Caco-2 (cell line): ENCODE results near the gene ADARB1. TPM values are rescaled to one million over a fixed set of nuclear protein-coding genes. Genes with fewer than 3 reads are reported as not detected.

ENCODE experiments used
- BruUV-seq: library from RNA; stranded (reverse); fragments of 400-500 nt; replicated peaks from 2 replicates; lab custom pipeline; 2021; lab: Mats Ljungman, UMichigan
- CTCF ChIA-PET: fragments of 300-600 bp; sonication (Branson Sonifier 250); formaldehyde crosslinking; loops from one replicate; lab custom pipeline; 2022; ENCODE audit warnings: antibody characterized with exemption; lab: Charles Lee
- POLR2A ChIA-PET: fragments of 300-600 bp; sonication (Branson Sonifier 250); formaldehyde crosslinking; loops from one replicate; lab custom pipeline; 2022; ENCODE audit warnings: antibody characterized with exemption; lab: Charles Lee
- DNase-seq, 2 experiments: peaks; one replicate each; pipeline versions ENCODE4 v3.0.0 to v3.0.0-alpha.2; 2020 to 2022
- H3K27me3 ChIP-seq: replicated peaks from 2 replicates; pipeline ENCODE4 v1.6.0; 2011; ENCODE audit warnings: low read length; ENCODE audit not compliant: control insufficient read depth, insufficient read depth
- H3K36me3 ChIP-seq: 2 replicates; pipeline ENCODE4 v1.5.1; 2011; ENCODE audit warnings: low read length; ENCODE audit not compliant: control insufficient read depth, insufficient read depth
- H3K4me1 ChIP-seq: fragments of 250-450 bp; sonication (Bioruptor Pico); 2 replicates; pipeline ENCODE4 v1.5.1; 2020; ENCODE audit warnings: mild to moderate bottlenecking
- H3K4me3 ChIP-seq: 2 replicates; pipeline ENCODE4 v1.5.1; 2011; ENCODE audit warnings: low read depth, mild to moderate bottlenecking, control low read depth, low read length
- H3K9me3 ChIP-seq: fragments of 250-450 bp; sonication (Bioruptor Pico); 2 replicates; pipeline ENCODE4 v1.5.1; 2020; ENCODE audit warnings: mild to moderate bottlenecking, moderate library complexity
- H3K27ac Mint-ChIP-seq: one replicate; pipeline ENCODE4 v1.8.0; 2022; ENCODE audit warnings: mixed read lengths; ENCODE audit not compliant: unreplicated experiment
- H3K27me3 Mint-ChIP-seq: one replicate; pipeline ENCODE4 v1.8.0; 2022; ENCODE audit warnings: mixed read lengths; ENCODE audit not compliant: insufficient read depth, unreplicated experiment
- H3K36me3 Mint-ChIP-seq: one replicate; pipeline ENCODE4 v1.8.0; 2022; ENCODE audit warnings: mild to moderate bottlenecking, mixed read lengths; ENCODE audit not compliant: insufficient read depth, unreplicated experiment
- H3K4me1 Mint-ChIP-seq: one replicate; pipeline ENCODE4 v1.8.0; 2022; ENCODE audit warnings: low read depth, mixed read lengths; ENCODE audit not compliant: unreplicated experiment
- H3K4me3 Mint-ChIP-seq: one replicate; pipeline ENCODE4 v1.8.0; 2022; ENCODE audit warnings: mild to moderate bottlenecking, moderate library complexity, mixed read lengths; ENCODE audit not compliant: unreplicated experiment
- H3K9me3 Mint-ChIP-seq: one replicate; pipeline ENCODE4 v1.8.0; 2022; ENCODE audit warnings: mixed read lengths; ENCODE audit not compliant: unreplicated experiment
- CTCF ChIP-seq, 2 experiments: fragments of 200-600 bp in 1 of 2; IDR thresholded peaks; 1 replicate in 1 of 2; 2 replicates in 1 of 2; pipeline versions ENCODE4 v1.5.1 to v1.8.0; 2011 to 2022; ENCODE audit warnings: antibody characterized with exemption in 1 of 2, control low read depth in 1 of 2, inconsistent platforms in 1 of 2, low read depth in 1 of 2, low read length in 1 of 2, mild to moderate bottlenecking in 1 of 2, moderate library complexity in 1 of 2; ENCODE audit not compliant: insufficient read depth in 1 of 2, severe bottlenecking in 1 of 2, unreplicated experiment in 1 of 2
- intact Hi-C: fragments of 100-400 bp; cut with micrococcal nuclease; formaldehyde crosslinking; loops from one replicate; pipeline ENCODE4 v1.10.0; 2022; ENCODE audit not compliant: unreplicated experiment
- total RNA-seq: library from RNA; stranded (reverse); gene quantifications from 2 replicates; pipeline ENCODE4 v1.2.3, GENCODE V29; 2022

The ADARB1 gene
- total RNA-seq, 1 experiment from 2014 or later = 25.4 TPM

- Mint-ChIP-seq H3K4me1 (no peaks in the 10 kb centered on the region), H3K4me3 (no peak overlapping the region), H3K27me3 (no peaks in the 10 kb centered on the region), H3K9me3 (no peaks in the 10 kb centered on the region), H3K27ac (no peak overlapping the region), H3K36me3 (no peaks in the 10 kb centered on the region)
- Histone ChIP-seq H3K36me3 (no peaks in the 10 kb centered on the region), H3K4me3 (no peak overlapping the region), H3K27me3 (no peaks in the 10 kb centered on the region), H3K9me3 (no peaks in the 10 kb centered on the region), H3K4me1 (no peaks in the 10 kb centered on the region)
- no peak for TF ChIP-seq CTCF (IDR thresholded peaks at IDR 0.05; ENCODE audit: insufficient read depth in 1 of 2, low read depth in 1 of 2, low read length in 1 of 2, severe bottlenecking in 1 of 2, unreplicated experiment in 1 of 2)
- ChIA-PET POLR2A (no interaction called here), CTCF (no interaction called here)
- BruUV-seq = no TSS peak
- intact Hi-C loops = no loop called here
- no peak for DNase-seq
Observed at GRCh38 chr21:45056917-45057560, 17.3 kb upstream of the ADARB1 start.

DNA sequence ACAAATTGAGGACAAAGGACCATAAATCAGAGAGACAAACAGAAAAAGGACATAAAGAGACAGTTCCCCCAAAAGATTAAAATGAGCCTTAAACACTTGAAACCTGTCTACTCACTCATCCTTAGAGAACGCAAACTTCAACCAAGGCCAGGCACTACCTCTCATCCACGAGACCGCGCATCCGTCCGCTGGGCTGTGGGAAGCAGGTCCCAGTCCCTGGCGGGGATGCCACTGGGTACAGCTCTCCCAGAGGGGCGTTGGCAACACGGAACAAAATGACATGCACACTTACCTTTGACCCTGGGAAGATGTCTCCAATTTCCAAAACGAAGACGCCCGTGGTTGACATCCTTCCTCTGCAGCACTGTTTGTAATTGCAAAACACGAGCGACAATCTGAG, 16.5 kb upstream of the ADARB1 start:
- Histone ChIP-seq H3K4me1 (no peaks in the 10 kb centered on the region), H3K36me3 (no peaks in the 10 kb centered on the region), H3K4me3 (no peak overlapping the region), H3K27me3 (no peaks in the 10 kb centered on the region), H3K9me3 (no peaks in the 10 kb centered on the region)
- no TSS peak for BruUV-seq
- ChIA-PET POLR2A (no interaction called here), CTCF (no interaction called here)
- Mint-ChIP-seq H3K36me3 (no peaks in the 10 kb centered on the region), H3K4me1 (no peaks in the 10 kb centered on the region), H3K27me3 (no peaks in the 10 kb centered on the region), H3K4me3 (no peak overlapping the region), H3K9me3 (no peaks in the 10 kb centered on the region), H3K27ac (no peak overlapping the region)
- intact Hi-C loops = no loop called here
- TF ChIP-seq CTCF (IDR thresholded peaks at IDR 0.05; ENCODE audit: insufficient read depth in 1 of 2, low read depth in 1 of 2, low read length in 1 of 2, severe bottlenecking in 1 of 2, unreplicated experiment in 1 of 2) = no peak
- DNase-seq = no peak

DNA sequence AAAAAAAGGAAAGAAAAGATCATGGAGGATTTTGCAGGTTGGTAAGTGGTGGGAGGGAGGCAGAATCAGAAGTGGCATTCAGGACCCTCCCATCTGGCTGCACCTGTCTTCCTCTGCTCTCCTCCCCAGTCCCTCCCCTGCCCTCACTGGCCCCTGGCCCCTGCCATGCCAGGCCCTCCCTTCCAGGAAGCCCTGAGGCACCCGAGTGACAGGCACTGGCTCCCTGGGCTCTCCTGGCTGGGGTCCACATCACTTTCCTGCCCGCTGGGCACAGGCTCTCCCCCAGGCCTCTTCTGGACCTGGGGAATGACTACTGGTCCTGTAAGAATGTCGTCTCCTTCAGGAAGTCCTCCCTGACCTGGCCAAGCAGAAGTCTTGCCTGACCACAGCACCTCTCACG, 15.3 kb upstream of the ADARB1 start:
- ChIA-PET POLR2A (no interaction called here), CTCF (no interaction called here)
- Histone ChIP-seq H3K36me3 (no peaks in the 10 kb centered on the region), H3K4me3 (no peak overlapping the region), H3K4me1 (no peaks in the 10 kb centered on the region), H3K27me3 (no peaks in the 10 kb centered on the region), H3K9me3 (no peaks in the 10 kb centered on the region)
- H3K4me3 Mint-ChIP-seq = no peak overlapping the region
- H3K27me3 Mint-ChIP-seq = no peaks in the 10 kb centered on the region
- H3K4me1 Mint-ChIP-seq = no peaks in the 10 kb centered on the region
- H3K9me3 Mint-ChIP-seq = no peaks in the 10 kb centered on the region
- no peak for DNase-seq
- no peak for TF ChIP-seq CTCF (IDR thresholded peaks at IDR 0.05; ENCODE audit: insufficient read depth in 1 of 2, low read depth in 1 of 2, low read length in 1 of 2, severe bottlenecking in 1 of 2, unreplicated experiment in 1 of 2)
- BruUV-seq = no TSS peak
- intact Hi-C loops = no loop called here
- no peaks in the 10 kb centered on the region for H3K36me3 Mint-ChIP-seq
- no peak overlapping the region for H3K27ac Mint-ChIP-seq
